GF-D8 (cell line): ENCODE results near the gene ABLIM3.

Experiments
- DNase-seq: peaks from one replicate; lab custom pipeline; 2025; lab: John Stamatoyannopoulos, UW

Gene ABLIM3

DNA sequence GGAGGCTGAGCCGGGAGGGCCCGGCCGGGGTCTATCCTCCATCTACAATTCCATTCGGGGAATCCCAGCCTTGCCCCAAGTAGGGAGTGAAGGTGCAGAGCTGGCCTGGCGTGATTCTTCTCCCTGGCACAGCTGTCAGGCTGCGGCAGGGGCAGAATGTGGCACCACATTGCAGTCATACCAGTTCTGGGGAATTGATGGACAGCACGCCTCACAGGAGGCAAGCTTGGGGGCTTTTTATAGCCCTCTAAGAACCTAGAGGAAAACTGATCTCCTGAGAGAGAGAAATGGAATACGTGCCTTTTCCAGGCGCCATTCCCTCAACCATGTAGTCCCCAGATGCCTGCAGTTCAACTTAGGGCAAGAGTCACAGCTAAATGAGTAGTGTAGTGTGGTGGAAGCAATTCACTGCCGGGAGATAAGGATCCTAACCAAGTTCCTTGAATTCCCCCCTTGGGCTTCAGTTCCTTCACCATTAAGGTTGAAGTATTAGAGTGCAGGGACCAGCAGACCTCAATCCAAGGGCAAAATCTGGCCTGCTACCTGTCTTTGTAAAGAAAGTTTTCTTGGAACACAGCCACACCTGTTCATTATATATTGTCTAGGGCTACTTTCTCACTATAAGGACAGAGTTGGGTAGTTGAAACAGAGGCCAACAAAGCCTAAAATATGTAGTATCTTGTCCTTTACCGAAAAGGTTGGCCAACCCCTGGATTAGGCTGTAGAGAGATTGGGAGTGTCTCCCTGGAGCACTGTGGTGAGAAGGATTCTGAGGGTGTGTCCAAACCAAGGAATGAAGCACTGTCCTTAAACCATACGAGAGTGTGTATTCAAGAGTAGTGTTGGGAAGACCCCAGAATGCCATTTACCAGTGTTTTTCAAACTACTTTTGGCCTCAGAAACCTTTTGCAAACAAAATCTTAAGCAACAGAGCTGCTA, 141.0 kb downstream of the ABLIM3 start:
- no peak for DNase-seq

DNA sequence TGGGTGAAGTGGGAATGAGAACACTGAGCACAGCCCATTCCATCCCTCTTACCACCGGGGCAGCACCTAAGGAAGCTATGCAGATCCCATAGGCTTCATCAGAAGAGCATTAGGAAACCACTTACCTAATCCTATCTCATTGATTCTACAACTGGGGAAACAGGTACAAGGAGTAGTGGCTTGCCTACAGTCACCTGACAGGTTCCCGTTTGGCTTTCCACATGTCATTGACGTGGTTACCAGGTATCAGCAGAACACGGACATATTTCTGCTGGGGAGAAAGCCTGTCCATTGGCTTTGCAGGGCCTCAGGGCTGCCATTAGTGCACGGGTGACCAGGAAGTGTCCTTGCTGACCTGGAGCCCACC, 141.7 kb downstream of the ABLIM3 start:
- no peak for DNase-seq

DNA sequence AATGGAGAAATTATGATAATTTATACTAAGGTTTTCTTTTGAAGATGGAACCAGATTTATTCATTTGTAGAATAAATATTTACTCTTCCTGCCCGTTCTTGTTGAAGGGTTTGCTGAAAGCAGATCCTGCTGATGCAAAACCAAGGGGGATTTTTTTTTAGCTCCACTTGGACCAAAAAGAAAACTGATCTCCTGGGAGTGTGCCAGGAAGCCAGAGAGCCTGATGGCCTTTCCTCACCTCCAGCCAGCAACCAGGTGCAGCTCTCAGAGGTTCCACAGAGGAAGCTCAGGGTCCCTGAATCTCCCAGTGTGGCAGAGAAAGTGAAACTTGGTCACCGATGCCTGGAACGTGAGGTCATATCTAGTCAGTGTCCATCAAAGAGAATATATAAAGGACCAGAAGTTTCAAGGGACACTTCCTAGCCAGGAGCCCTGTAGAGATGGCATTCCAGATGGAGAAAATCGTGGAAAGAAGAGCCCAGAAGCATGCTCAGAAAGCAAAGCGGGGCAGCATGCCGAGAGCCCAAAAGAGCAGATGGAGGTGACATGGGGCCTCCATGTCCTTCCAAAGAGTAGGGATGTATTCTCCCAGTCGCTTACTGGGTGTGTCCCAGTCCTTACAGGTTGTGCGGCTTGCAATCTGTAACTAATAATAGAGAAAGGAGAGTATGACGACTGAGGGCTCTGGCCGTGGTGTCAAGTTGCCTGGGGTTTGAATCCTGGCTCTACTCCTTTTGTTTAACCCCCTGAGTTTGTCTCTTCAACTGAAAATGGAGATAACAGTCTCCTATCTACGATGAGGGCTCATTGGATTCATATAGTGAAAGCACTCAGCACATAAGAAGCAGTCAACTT, 142.6 kb downstream of the ABLIM3 start:
- DNase-seq, result no peak

DNA sequence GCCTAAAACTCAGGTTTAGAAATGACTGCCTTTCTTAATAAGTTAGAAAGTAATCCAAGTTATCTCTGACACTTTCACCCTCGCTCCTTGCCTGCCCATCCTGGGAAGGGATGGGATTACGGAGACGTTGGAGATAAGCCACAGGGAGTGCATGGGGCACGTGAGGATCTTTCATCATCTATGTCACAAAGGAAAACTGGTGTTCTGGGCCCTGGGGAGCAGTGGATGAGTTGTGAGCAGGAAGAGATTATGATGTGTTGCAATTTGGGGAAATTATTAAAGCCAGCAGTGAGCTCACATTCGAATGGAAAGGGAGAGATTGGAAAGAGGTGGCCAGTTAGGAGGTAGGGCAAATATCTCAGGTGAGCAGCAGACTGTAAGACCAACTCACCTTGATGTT, 143.2 kb downstream of the ABLIM3 start:
- DNase-seq, result no peak

DNA sequence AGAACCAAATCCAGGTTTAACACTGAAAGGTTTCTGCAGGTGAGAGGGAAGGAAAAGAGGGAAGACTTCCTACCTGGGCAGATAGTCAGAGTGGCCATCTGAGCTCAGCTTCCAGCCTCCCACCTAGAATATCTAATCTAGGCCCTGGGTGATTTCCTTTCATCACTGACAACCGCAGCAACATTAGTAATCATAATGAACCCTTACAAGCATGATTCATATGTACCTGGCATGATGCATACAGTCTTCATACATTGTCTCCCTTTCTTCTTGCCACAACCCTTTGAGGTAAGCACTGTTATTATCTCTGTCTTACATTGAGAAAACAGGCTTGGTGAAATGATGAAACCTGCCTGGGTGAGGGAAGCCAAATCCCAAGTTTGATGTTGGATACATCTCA, 143.9 kb downstream of the ABLIM3 start:
- DNase-seq, result no peak

DNA sequence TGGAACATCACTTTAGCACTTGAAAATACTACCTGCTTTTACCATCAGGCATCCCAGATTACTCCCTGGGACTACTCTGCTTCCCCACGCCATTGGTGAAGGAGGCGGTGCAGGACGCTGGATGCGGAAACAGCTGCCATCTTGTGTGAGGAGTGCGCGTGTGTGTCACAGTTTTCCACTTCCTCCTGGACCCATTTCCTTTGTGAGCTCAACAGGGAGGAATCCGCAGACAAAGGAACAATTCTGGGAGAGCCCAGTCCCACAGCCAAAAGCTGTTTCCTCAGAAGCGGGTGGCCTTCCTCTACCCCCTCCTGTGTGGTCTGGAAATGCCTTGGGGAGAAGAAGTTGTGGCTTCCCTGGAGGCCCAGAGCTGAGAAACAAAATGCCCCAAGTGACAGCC, 147.1 kb downstream of the ABLIM3 start:
- no peak for DNase-seq

DNA sequence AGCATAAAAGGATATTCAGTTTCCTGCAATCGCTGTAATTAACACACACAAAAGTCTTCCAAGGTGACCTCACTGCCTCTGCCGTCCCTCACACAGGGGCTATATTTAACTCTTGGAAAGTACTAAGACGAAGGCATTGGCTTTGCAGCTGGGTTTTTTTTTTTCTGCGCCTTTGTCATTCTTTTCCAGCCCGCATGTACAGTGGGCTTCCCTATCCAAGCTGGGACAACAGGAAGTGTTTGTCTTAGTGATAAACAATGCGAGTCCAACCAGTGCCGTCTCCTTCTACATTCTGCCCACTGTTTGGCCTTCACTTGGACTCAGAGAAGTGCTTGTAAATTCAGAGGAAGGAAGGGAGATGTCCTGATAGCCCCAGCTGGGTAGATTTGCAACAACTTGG, 148.0 kb downstream of the ABLIM3 start:
- no peak for DNase-seq

DNA sequence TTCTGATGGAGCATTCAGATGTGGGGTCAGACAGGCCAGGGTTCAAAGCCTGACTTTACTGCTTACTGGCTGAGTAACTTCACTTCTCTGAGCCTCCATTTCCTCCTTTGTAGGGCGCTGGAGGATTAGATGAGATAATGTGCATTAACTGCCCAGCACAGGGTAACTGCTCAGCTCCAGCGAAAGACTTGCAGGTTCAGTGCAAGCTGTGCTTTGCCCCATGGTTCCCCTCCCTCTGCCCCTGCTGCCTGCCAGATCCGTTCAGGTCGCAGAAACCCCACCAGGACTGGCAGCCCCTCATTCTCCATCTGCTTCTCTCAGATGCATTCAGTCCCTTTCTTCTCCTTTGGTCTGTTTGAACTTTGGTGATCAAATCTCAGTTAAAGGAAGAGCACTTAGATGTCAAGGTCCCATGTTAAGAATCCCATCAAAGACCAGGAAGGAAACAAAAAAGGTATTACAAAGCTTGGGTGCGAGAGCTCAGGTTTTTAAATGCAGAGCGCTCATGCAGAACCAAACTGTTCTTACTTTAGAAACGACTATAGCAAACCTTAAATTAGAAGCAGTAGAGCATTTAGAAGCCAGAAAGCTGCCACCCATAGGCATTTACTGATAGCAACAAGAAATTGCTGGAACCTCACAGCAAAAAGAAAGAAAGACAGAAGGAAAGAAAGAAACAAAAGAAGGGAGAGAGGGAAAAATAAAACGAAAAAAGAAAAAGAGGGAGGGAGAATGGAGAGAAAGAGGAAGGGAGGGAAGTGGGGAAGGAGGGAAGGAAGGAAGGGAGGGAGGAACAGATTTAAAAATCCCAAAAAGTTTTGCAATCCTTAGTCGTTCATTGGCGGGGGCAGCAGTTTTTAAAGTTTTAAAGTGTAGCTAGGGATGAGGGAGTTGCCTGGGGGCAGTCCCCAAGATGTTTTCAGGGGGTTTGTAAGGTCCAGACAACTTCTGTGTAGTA, 153.9 kb downstream of the ABLIM3 start:
- DNase-seq, result no peak

DNA sequence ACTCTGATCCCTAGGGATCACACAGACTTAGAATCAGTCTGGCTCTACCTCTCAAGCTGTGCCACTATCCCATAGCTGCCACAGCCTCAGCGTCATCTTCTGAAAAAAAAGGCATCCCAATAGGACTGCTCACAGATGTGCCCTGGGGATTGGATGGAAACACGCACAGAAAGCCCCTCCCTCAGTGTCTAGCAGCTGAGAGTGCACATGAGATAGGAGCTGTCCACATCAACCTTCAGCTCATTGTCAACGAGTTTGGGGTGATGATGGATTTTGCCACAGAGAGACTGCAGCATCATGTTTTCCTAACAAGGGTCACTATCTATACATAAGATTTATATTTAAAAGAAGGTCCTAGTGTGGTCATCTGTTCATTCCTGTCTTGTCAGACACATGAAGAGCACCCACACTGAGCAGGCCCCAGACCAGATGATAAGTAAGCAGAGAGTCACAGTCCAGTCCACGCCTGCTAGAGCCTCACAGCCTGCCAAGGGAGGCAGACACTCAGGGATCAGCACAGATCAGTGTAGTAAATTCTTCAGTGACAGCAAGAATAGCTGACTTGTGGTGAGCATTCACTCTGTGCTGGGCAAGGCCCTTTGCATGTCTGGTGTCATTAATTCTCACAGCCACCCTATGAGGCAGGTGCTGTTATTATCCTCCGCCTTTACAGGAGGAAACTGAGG, 156.2 kb downstream of the ABLIM3 start:
- no peak for DNase-seq

DNA sequence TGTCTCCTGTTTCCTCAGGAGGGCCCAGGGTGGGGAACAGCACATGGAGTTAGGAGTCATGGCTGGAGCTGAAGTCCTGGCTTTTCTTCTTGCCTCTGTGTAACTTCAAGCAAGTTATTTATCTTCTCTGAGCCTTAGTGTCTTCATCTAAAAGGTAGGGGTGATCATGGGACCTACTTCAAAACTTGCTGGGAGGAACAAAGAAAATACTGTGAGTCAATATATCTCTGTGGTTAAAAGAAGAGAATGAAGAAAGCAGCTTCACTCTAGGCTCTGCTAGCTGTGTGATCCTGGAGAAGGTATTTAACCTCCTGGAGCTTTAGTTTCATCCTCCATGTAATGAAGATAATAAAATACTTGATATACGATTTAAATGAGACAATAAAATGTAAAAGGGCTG, 156.9 kb downstream of the ABLIM3 start:
- DNase-seq, result no peak

DNA sequence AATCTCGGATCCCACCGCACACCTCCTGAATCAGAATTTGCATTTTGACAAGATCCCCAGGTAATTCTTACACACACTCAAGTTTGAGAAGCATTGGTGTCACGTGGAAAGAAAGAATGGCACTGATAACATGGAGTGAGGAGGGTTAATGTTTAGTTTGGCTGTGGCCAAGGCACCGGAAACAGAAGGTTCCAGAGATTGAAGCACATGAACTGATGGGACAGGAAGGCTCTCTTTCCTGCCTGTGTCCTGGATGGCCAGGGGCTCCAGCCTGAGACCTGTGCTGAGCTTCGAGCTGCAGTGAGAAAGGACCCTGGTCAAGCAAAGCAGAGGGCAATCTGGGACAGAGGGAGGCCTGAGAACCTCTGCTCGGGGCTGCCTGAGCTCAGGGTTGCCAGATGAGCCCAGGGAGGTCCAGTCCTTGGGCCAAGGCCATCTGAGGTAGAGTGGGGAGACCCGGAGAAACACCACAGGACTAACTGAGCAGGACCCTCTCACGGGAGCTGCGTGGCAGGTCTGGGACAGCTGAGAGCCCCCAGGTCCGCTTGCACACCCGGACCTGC, 157.6 kb downstream of the ABLIM3 start:
- no peak for DNase-seq

DNA sequence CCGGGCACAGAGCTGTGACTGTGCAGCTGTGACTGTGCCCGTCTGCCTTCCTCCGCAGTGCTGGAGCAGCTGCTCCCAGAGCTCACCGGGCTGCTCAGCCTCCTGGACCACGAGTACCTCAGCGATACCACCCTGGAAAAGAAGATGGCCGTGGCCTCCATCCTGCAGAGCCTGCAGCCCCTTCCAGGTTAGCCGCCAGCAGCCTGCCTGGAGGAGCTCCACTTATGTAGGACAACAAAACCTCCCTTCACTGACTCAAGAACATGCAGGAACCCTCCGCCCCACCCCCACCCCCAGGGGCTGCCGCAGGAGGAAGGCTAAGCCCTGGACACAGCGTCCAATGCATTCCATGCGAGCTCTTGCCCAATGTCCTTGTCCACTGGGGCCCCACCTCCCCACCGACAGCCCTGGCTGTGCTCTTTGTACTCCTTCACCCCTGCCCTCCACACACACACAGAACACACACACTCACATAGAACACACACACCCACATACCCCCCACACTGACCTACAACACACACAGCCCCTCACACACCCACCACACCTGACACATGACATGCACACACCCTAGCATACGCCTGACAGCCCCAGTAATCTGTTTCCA, 158.3 kb downstream of the ABLIM3 start:
- no peak for DNase-seq

DNA sequence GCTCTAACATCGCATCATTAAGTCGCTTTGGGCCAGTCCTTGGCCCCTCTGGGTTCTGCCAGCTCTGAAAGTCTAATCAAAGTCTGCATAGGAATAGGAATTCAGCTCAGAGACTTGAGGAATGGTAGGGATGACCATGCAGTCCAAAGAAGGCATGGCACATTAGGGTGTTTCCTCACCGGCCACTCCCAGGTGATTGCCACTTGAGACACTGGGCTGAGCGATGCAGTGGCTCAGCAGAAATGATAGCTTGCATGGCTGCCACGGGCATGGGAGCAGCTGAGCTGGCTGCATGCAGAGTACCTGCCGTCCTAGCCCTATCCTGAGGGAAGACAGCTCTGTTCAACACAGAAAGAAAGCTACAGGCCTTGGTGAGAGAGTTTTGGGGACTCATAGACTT, 159.1 kb downstream of the ABLIM3 start:
- no peak for DNase-seq

DNA sequence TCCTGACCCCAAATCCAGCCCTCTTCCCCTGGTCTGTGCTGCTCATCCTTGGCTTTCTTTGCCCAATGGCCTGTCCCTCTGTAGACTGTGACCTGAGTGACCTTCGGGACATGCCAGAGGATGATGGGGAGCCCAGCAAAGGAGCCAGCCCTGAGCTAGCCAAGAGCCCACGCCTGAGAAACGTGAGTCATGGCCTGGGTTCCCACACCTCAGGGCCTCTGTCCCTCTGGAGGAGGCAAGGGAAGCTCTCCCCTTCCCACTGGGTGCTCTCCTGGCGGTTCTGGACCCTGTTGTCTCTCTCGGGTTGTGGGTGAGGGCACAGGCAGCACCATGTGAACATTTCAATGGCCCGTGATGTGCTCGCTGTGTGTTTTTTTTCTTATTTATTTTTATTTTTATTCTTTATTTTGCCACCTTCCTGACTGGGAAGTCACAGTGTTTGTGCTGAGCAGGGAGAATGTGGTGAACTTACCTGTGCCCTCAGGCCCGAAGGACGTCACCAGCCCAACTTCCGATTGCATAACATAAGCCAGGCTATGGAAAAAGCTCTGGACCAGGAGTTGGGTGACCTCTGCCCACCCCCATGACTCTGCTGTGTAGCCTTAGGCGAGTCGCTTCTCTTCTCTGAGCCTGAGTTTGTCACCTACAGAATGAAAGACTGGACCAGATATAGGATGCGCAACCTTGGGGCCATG, 159.9 kb downstream of the ABLIM3 start:
- DNase-seq, result no peak

DNA sequence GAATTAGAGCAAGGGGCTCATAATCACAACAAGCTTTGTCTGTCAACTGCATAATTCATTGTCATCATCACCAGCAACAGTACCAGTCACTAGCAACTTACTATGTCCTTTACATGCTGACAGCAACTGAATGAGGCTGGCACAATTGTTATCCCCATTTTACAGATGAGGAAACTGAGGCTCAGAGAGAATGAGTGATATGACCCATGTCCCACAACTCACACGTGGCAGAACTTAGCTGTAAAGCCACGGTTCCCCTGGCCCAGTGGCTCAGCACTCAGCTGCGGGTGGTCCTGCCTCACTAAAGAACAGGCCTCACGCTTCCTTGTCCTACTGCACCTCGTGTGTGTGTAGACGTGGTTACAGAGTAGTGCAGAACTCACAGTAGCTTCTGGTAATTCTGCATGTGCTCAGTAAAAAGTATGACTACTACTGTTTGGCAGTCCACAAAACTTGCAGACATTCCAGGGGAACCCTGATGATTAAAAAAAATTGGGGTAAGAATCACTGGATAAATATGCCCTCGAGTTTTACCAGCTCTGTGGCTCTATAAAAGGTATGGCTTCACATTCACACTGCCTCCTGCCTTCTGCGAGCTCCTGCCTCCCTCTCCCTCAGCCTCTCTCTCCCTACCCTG, 160.6 kb downstream of the ABLIM3 start:
- DNase-seq, result no peak

DNA sequence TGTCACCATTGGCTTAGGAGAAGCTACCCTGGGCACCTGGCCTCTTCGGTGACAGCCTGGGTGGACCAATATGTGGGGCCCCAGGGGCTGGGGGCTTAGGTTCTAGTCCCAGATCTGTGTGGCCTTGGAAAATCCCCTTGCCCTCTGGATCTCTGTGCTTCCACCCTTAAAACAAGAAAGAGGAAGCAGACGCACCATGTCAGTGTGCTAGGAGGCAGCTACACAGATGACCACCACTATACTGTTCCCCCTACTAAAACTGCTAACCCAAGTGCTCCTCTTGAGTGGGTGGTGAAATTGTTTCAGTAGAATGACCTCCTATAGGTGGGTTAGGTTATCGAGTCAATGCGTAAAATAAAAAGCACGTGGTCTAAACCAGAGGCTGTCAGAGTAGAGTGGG, 161.3 kb downstream of the ABLIM3 start:
- DNase-seq, result no peak

DNA sequence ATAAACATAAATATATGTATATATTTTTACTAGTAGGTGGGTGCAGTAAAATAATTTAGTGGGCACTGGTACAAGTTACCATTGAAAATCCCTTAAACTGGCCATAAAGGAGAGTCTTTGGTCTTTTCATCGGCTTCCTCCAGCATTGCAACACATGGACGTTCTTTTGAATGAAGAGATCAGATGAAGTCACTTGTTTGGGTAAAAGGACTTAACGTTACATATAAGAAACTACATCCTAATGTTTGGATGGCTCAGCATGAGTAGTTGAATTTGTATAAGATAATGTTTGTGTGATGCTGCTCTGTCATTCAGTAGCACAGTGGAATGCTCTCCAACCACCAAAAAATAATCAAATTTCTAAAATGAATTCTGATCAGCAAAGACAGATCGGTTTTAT, 161.9 kb downstream of the ABLIM3 start:
- DNase-seq, result no peak

DNA sequence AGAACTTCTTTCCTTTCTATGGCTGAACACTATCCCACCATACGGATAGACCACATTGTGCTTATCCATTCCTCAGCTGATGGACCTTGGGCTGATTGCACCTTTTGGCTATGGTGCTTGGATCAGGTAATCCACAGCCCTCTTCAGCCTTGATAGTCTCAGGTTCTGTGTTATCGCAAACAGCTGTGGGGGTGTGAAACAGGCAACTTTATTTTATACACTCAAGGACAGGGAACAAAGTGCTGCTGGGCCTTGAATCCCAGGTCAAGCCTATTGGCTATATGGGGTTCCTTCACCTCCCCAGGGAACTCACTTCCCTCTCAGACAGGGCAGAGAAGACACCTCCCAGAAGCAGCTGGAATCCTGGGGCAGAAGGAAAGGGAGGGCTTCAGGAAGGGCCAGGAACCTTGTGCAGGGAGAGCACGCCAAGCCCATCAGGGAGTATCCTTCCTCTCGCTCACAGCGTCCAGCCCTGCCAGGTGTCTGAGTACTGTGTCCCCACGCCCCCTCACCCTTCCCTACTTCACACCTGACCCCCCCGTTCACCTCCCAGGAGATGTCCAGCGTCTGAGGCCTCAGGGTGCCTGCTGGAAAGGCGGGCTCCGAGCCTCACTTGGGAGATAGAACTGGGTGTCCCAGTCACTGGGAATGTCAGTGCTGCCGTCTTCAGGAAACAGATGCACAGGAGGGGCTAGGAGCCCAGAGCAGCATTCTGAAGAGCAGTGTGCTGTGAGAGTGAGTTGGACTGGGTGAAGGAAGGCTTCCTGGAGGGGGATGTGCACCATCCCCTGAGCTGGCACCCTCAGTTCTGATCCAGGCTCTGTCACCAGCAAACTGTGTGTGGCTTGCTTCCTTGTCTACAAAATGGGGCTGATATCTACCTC, 163.1 kb downstream of the ABLIM3 start:
- no peak for DNase-seq

DNA sequence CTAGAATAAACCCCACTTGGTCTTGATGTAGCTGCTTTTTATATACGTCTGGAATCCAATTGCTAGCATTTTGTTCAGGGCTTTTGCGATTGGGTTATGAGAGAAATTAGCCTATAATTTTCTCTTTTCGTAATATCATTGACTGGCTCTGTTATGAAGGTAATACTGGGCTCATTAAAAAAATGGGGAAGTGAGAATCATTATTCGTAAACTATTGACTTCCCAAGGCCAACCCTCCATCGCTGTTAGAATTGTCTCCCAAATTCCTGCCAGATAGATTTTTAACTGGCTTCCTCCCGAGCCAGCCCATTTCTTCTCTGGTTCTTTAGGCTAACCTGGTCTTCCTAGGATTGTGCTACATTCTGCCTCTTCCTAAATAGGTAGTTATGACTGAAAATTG, 168.1 kb downstream of the ABLIM3 start:
- no peak for DNase-seq
